ENCODE measurements around the gene MTHFD1L. TPM values are rescaled to one million over a fixed set of nuclear protein-coding genes. Genes with fewer than 3 reads are reported as not detected.

MTHFD1L gene
- total RNA-seq, 1 donor from 2014 or later, result 107 TPM

DNA sequence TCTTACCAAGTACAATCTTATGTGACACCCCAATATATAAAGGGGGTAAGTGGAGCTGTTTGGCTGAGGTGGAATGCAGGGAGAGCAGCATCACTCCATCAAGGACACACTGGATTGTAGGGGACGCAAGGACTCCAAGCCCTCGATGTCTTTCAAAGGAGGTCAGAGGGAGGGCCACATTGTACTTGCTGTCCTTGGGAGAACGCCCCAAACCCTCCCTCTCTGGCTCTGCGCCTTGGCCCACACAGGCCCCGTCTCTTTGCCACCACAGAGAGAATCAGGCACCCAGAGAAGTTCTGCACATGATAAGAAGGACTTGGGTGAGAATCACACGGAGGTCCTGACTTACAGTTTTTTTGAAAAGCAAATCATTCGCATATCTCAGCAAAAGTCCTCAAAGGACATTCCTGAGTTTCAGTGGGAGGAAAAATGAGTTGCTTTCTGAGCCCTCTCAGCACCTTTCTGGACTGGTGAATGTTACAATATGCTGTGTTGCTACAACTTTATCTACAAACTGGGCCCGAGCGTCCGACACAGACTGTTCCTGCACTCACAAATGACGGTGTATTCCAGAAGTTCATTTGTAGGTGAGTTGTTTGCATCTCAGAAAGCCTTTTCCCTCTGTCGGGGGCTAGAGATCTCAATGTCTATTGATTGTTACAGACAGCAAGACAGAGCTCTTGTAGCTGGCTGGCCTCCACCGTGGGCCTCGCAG, 281.8 kb downstream of the MTHFD1L start:
- Mint-ChIP-seq H3K27me3 (ENCODE audit: low read depth, unreplicated experiment) (peaks cover 7% of the 10 kb centered on the region), H3K4me1 (ENCODE audit: low read depth, unreplicated experiment) (no peaks in the 10 kb centered on the region), H3K4me3 (ENCODE audit: unreplicated experiment) (no peak overlapping the region), H3K27ac (ENCODE audit: unreplicated experiment) (no peak overlapping the region), H3K36me3 (ENCODE audit: low read depth, unreplicated experiment) (no peaks in the 10 kb centered on the region), H3K9me3 (ENCODE audit: unreplicated experiment) (peaks cover 2% of the 10 kb centered on the region)
- no peak overlapping the region for H3K4me3 ChIP-seq (ENCODE audit: insufficient read depth, low read depth, low read length)
- H3K9ac ChIP-seq (ENCODE audit: low read length), result no peak overlapping the region
- no peaks in the 10 kb centered on the region for H3K79me2 ChIP-seq (ENCODE audit: insufficient read depth, low read length)
- FAIRE-seq, result no peak
- no peaks in the 10 kb centered on the region for H3K36me3 ChIP-seq (ENCODE audit: insufficient read depth, low read length)
- no peaks in the 10 kb centered on the region for H3K9me3 ChIP-seq (ENCODE audit: insufficient read depth, low read depth, low read length)
- DNase-seq (ENCODE audit: low read depth), result no peak
- H3K4me1 ChIP-seq (ENCODE audit: insufficient read depth, low read length), result no peaks in the 10 kb centered on the region
- TF ChIP-seq CTCF (IDR thresholded peaks at IDR 0.05; ENCODE audit: insufficient read depth, low read depth, low read length) (no peak), EZH2 (IDR thresholded peaks at IDR 0.05; ENCODE audit: insufficient read depth, low read length) (no peak)
- no peak overlapping the region for H3K4me2 ChIP-seq (ENCODE audit: low read length)
- H3K27ac ChIP-seq (ENCODE audit: low read depth, low read length), result no peak overlapping the region
- no peak overlapping the region for H2AFZ ChIP-seq (ENCODE audit: low read depth, low read length)
- no peaks in the 10 kb centered on the region for H3K27me3 ChIP-seq (ENCODE audit: insufficient read depth, low read length)
- no peaks in the 10 kb centered on the region for H4K20me1 ChIP-seq (ENCODE audit: insufficient read depth, low read length)

DNA sequence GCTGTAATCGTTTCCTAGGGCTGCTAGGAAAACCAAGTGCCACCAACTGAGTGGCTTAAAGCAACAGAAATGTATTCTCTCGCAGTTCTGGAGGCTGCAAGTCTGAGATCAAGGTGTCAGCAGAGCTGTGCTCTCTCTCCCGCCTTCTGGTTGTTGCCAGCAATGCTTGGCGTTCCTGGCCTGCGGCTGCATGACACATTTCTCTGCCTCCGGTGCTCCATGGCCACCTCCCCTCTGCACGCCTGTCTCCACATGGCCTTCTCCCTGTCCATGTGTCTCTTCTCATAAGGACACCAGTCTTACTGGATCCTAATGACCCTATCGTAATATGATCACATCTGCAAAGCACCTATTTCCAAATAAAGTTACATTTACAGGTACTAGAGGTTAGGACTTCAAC, 282.6 kb downstream of the MTHFD1L start:
- no peak overlapping the region for H3K9ac ChIP-seq (ENCODE audit: low read length)
- H3K9me3 ChIP-seq (ENCODE audit: insufficient read depth, low read depth, low read length), result no peaks in the 10 kb centered on the region
- H3K27ac ChIP-seq (ENCODE audit: low read depth, low read length), result no peak overlapping the region
- no peaks in the 10 kb centered on the region for H3K4me1 ChIP-seq (ENCODE audit: insufficient read depth, low read length)
- no peaks in the 10 kb centered on the region for H3K27me3 ChIP-seq (ENCODE audit: insufficient read depth, low read length)
- Mint-ChIP-seq H3K9me3 (ENCODE audit: unreplicated experiment) (peaks cover 2% of the 10 kb centered on the region), H3K36me3 (ENCODE audit: low read depth, unreplicated experiment) (no peaks in the 10 kb centered on the region), H3K4me3 (ENCODE audit: unreplicated experiment) (no peak overlapping the region), H3K4me1 (ENCODE audit: low read depth, unreplicated experiment) (no peaks in the 10 kb centered on the region), H3K27me3 (ENCODE audit: low read depth, unreplicated experiment) (peaks cover 7% of the 10 kb centered on the region), H3K27ac (ENCODE audit: unreplicated experiment) (no peak overlapping the region)
- H3K4me3 ChIP-seq (ENCODE audit: insufficient read depth, low read depth, low read length), result no peak overlapping the region
- DNase-seq (ENCODE audit: low read depth) (no peak), FAIRE-seq (no peak)
- no peak overlapping the region for H3K4me2 ChIP-seq (ENCODE audit: low read length)
- H3K79me2 ChIP-seq (ENCODE audit: insufficient read depth, low read length), result no peaks in the 10 kb centered on the region
- no peak overlapping the region for H2AFZ ChIP-seq (ENCODE audit: low read depth, low read length)
- H3K36me3 ChIP-seq (ENCODE audit: insufficient read depth, low read length), result no peaks in the 10 kb centered on the region
- no peak for TF ChIP-seq CTCF (IDR thresholded peaks at IDR 0.05; ENCODE audit: insufficient read depth, low read depth, low read length)
- no peak for TF ChIP-seq EZH2 (IDR thresholded peaks at IDR 0.05; ENCODE audit: insufficient read depth, low read length)
- H4K20me1 ChIP-seq (ENCODE audit: insufficient read depth, low read length), result no peaks in the 10 kb centered on the region

DNA sequence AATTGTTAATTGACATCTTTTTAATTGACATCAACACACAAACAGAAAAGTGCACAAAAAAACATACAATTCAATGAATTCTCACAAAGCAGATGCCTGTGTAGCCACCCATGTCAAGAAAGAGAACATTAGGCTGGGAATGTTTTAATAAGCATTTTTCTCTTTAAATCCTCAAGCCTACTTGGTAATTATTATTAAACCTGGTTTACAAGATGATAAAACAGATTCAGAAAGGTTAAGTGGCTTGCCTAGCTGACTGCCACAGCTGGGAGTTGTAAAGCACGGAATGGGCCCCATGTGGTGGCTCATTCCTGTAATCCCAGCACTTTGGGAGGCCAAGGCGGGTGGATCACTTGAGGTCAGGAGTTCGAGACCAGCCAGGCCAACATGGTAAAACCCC, 284.3 kb downstream of the MTHFD1L start:
- no peaks in the 10 kb centered on the region for H3K4me1 Mint-ChIP-seq (ENCODE audit: low read depth, unreplicated experiment)
- Histone ChIP-seq H3K27ac (ENCODE audit: low read depth, low read length) (no peak overlapping the region), H3K4me1 (ENCODE audit: insufficient read depth, low read length) (no peaks in the 10 kb centered on the region), H3K4me3 (ENCODE audit: insufficient read depth, low read depth, low read length) (no peak overlapping the region), H3K9me3 (ENCODE audit: insufficient read depth, low read depth, low read length) (no peaks in the 10 kb centered on the region), H3K79me2 (ENCODE audit: insufficient read depth, low read length) (no peaks in the 10 kb centered on the region), H2AFZ (ENCODE audit: low read depth, low read length) (no peak overlapping the region), H3K36me3 (ENCODE audit: insufficient read depth, low read length) (no peaks in the 10 kb centered on the region), H4K20me1 (ENCODE audit: insufficient read depth, low read length) (no peaks in the 10 kb centered on the region), H3K9ac (ENCODE audit: low read length) (no peak overlapping the region), H3K4me2 (ENCODE audit: low read length) (no peak overlapping the region), H3K27me3 (ENCODE audit: insufficient read depth, low read length) (no peaks in the 10 kb centered on the region)
- no peak overlapping the region for H3K4me3 Mint-ChIP-seq (ENCODE audit: unreplicated experiment)
- no peaks in the 10 kb centered on the region for H3K36me3 Mint-ChIP-seq (ENCODE audit: low read depth, unreplicated experiment)
- no peak for DNase-seq (ENCODE audit: low read depth)
- H3K27ac Mint-ChIP-seq (ENCODE audit: unreplicated experiment), result no peak overlapping the region
- peaks cover 2% of the 10 kb centered on the region for H3K9me3 Mint-ChIP-seq (ENCODE audit: unreplicated experiment)
- no peak for TF ChIP-seq EZH2 (IDR thresholded peaks at IDR 0.05; ENCODE audit: insufficient read depth, low read length)
- no peak for TF ChIP-seq CTCF (IDR thresholded peaks at IDR 0.05; ENCODE audit: insufficient read depth, low read depth, low read length)
- H3K27me3 Mint-ChIP-seq (ENCODE audit: low read depth, unreplicated experiment), result peaks cover 5% of the 10 kb centered on the region
- FAIRE-seq, result no peak

Measured in astrocyte (in vitro differentiated cells and primary cell).